Measurements from ENCODE around the gene CDC25A.
"Not testable (repeated sequence)": the region's sequence is repeated elsewhere in the genome, so short reads cannot be mapped to it uniquely, and the experiment has no call there.

CDC25A gene

GRCh38 chr3:48141604-48142137, 46.5 kb downstream of the CDC25A start:
- DNase-seq (ENCODE audit: low read depth, low spot score), result no peak

- no peak for DNase-seq (ENCODE audit: low read depth, low spot score)
Observed at GRCh38 chr3:48140936-48141603, 47.1 kb downstream of the CDC25A start.

GRCh38 chr3:48140336-48140757, 47.9 kb downstream of the CDC25A start:
- no peak for DNase-seq (ENCODE audit: low read depth, low spot score)

- no peak for DNase-seq (ENCODE audit: low read depth, low spot score)
Observed at GRCh38 chr3:48137425-48137999, 50.7 kb downstream of the CDC25A start.

- no peak for DNase-seq (ENCODE audit: low read depth, low spot score)
Observed at GRCh38 chr3:48135552-48136495, 52.4 kb downstream of the CDC25A start.

GRCh38 chr3:48130321-48130904, 57.8 kb downstream of the CDC25A start:
- no peak for DNase-seq (ENCODE audit: low read depth, low spot score)

GRCh38 chr3:48129921-48130320, 58.3 kb downstream of the CDC25A start:
- DNase-seq (ENCODE audit: low read depth, low spot score), result no peak

- DNase-seq (ENCODE audit: low read depth, low spot score), result no peak
Observed at GRCh38 chr3:48128774-48129173, 59.4 kb downstream of the CDC25A start.

GRCh38 chr3:48125886-48126622, 62.2 kb downstream of the CDC25A start:
- no peak for DNase-seq (ENCODE audit: low read depth, low spot score)

GRCh38 chr3:48125013-48125705, 63.1 kb downstream of the CDC25A start:
- no peak for DNase-seq (ENCODE audit: low read depth, low spot score)

- no peak for DNase-seq (ENCODE audit: low read depth, low spot score)
Observed at GRCh38 chr3:48123346-48123745, 64.9 kb downstream of the CDC25A start.

GRCh38 chr3:48122504-48122903, 65.7 kb downstream of the CDC25A start:
- DNase-seq (ENCODE audit: low read depth, low spot score), result no peak

GRCh38 chr3:48120223-48120622, 68.0 kb downstream of the CDC25A start:
- no peak for DNase-seq (ENCODE audit: low read depth, low spot score)

- no peak for DNase-seq (ENCODE audit: low read depth, low spot score)
Observed at GRCh38 chr3:48119505-48120193, 68.6 kb downstream of the CDC25A start.

- DNase-seq (ENCODE audit: low read depth, low spot score), result no peak
Observed at GRCh38 chr3:48118928-48119327, 69.3 kb downstream of the CDC25A start.

GRCh38 chr3:48118322-48118721, 69.9 kb downstream of the CDC25A start:
- no peak for DNase-seq (ENCODE audit: low read depth, low spot score)

GRCh38 chr3:48112813-48113212, 75.4 kb downstream of the CDC25A start:
- DNase-seq (ENCODE audit: low read depth, low spot score), result no peak

GRCh38 chr3:48112108-48112791, 76.0 kb downstream of the CDC25A start:
- not testable (repeated sequence) for DNase-seq (ENCODE audit: low read depth, low spot score)

GRCh38 chr3:48110463-48110862, 77.8 kb downstream of the CDC25A start:
- DNase-seq (ENCODE audit: low read depth, low spot score), result no peak

All from iPS DF 19.7 (cell line).